AG04449 (cell line): ENCODE measurements around the gene PDE6G.

ENCODE experiments used
- CTCF ChIA-PET: fragments of 350-600 bp; formaldehyde crosslinking; extraction: SDS; loops from one replicate; lab custom pipeline; 2021; ENCODE audit warnings: antibody characterized with exemption; lab: Yijun Ruan, JAX
- POLR2A ChIA-PET: fragments of 400-600, 350-600 bp; formaldehyde crosslinking; extraction: SDS; loops from one replicate; lab custom pipeline; 2020; ENCODE audit warnings: antibody characterized with exemption, inconsistent platforms; lab: Yijun Ruan, JAX
- DNase-seq: peaks from one replicate; pipeline ENCODE4 v3.0.0-alpha.2; 2010; ENCODE audit warnings: low read depth, low spot score
- H3K4me3 ChIP-seq: 2 replicates; pipeline ENCODE4 v1.5.1; 2011; ENCODE audit warnings: low read depth, mild to moderate bottlenecking, control low read depth, low read length
- CTCF ChIP-seq: IDR thresholded peaks from one replicate; pipeline ENCODE4 v1.5.1; 2011; ENCODE audit warnings: mild to moderate bottlenecking, moderate library complexity, low read length, control low read depth, inconsistent platforms; ENCODE audit not compliant: insufficient read depth; ENCODE audit errors: missing control alignments

Gene PDE6G

GRCh38 chr17:81644976-81645952 is 11.1 kb downstream of the PDE6G start:
- DNase-seq, result no peak
- ChIA-PET POLR2A (interaction anchor here (0.8 to 1.0 kb wide), 2 partner anchors 13 to 20 kb away, joined by 3 read pairs; no protein-coding TSS in a partner anchor), CTCF (no interaction called here)
- TF ChIP-seq CTCF, result no peak
- H3K4me3 ChIP-seq, result no peak overlapping the region

- TF ChIP-seq CTCF, result no peak
- POLR2A ChIA-PET, result no interaction called here
- no peak for DNase-seq
- CTCF ChIA-PET, result no interaction called here
- no peak overlapping the region for H3K4me3 ChIP-seq
Measured at GRCh38 chr17:81644496-81644895, 11.8 kb downstream of the PDE6G start.

- no peak for TF ChIP-seq CTCF
- POLR2A ChIA-PET, result interaction anchor here (0.6 to 1.0 kb wide), 3 partner anchors 15 to 89 kb away, joined by 3 to 4 read pairs (median 3); no protein-coding TSS in a partner anchor
- peak overlapping the region; percentile 33 for H3K4me3 ChIP-seq
- CTCF ChIA-PET, result interaction anchor here (2.5 kb wide), 1 partner anchor 40 kb away, joined by 6 read pairs; no protein-coding TSS in a partner anchor
- peak; percentile 24 for DNase-seq
Measured at GRCh38 chr17:81641825-81642489, 14.4 kb downstream of the PDE6G start.

- no peak for DNase-seq
- POLR2A ChIA-PET, result no interaction called here
Measured at GRCh38 chr17:81640011-81640410, 16.3 kb downstream of the PDE6G start.

GRCh38 chr17:81638683-81639082 is 17.7 kb downstream of the PDE6G start:
- ChIA-PET POLR2A (no interaction called here), CTCF (no interaction called here)
- no peak for TF ChIP-seq CTCF
- no peak for DNase-seq
- no peak overlapping the region for H3K4me3 ChIP-seq

More at GRCh38 chr17:81640011-81640410, 16.3 kb downstream of the PDE6G start:
- H3K4me3 ChIP-seq, result no peak overlapping the region
- CTCF ChIA-PET, result interaction anchor here (0.7 to 1.5 kb wide), 2 partner anchors 35 to 39 kb away, joined by 3 read pairs; no protein-coding TSS in a partner anchor
- TF ChIP-seq CTCF, result no peak
